H1 (cell line): ENCODE data around the gene INPPL1. TPM values are rescaled to one million over a fixed set of nuclear protein-coding genes. Genes with fewer than 3 reads are reported as not detected.

Experiments used
- CTCF ChIA-PET: fragments of 300-600 bp; sonication (Branson Sonifier 250); formaldehyde crosslinking; loops from one replicate; lab custom pipeline; 2021; ENCODE audit not compliant: partially characterized antibody; lab: Charles Lee
- POLR2A ChIA-PET: fragments of 300-600 bp; sonication (Branson Sonifier 250); formaldehyde crosslinking; loops from one replicate; lab custom pipeline; 2021; ENCODE audit warnings: inconsistent platforms; ENCODE audit not compliant: partially characterized antibody; lab: Charles Lee
- DNase-seq, 2 experiments: peaks; one replicate each; pipeline versions ENCODE4 v3.0.0 to v3.0.0-alpha.2; 2010 to 2022; ENCODE audit warnings: low spot score in 2 of 2, low read depth in 1 of 2, mixed read lengths in 1 of 2
- FAIRE-seq: peaks from 2 replicates; lab custom pipeline; 2011; peaks lifted over from hg19 to GRCh38; lab: Jason Lieb, UNC
- H2AFZ ChIP-seq: 2 replicates; pipeline ENCODE4 v1.8.1; 2012; ENCODE audit warnings: low read length, inconsistent platforms
- H2AK5ac ChIP-seq: 2 replicates; pipeline ENCODE4 v1.6.1; 2013; ENCODE audit warnings: low read depth, low read length
- H2BK120ac ChIP-seq: replicated peaks from 2 replicates; pipeline ENCODE3; 2013; ENCODE audit warnings: low read depth, low read length, inconsistent platforms
- H2BK12ac ChIP-seq: 2 replicates; pipeline ENCODE4 v1.6.1; 2013; ENCODE audit warnings: low read depth, low read length
- H2BK15ac ChIP-seq: 2 replicates; pipeline ENCODE4 v1.6.1; 2013; ENCODE audit warnings: low read length
- H2BK20ac ChIP-seq: 2 replicates; pipeline ENCODE4 v1.6.1; 2013; ENCODE audit warnings: low read length
- H2BK5ac ChIP-seq: 2 replicates; pipeline ENCODE4 v1.6.1; 2013; ENCODE audit warnings: low read depth, low read length
- H3K14ac ChIP-seq: 2 replicates; pipeline ENCODE4 v1.6.1; 2013; ENCODE audit warnings: inconsistent platforms; ENCODE audit not compliant: insufficient read length
- H3K18ac ChIP-seq: 2 replicates; pipeline ENCODE4 v1.6.1; 2013; ENCODE audit warnings: low read length; ENCODE audit errors: extremely low read depth
- H3K23ac ChIP-seq: 2 replicates; pipeline ENCODE4 v1.6.1; 2013; ENCODE audit warnings: inconsistent platforms; ENCODE audit not compliant: insufficient read length
- H3K23me2 ChIP-seq: 2 replicates; pipeline ENCODE4 v1.6.1; 2013; ENCODE audit warnings: low read depth, low read length
- H3K27ac ChIP-seq: 2 replicates; pipeline ENCODE4 v1.6.1; 2011; ENCODE audit warnings: low read depth, low read length, inconsistent platforms
- H3K27me3 ChIP-seq, 4 experiments: replicated peaks in 1 of 4; 1 replicate in 1 of 4; 2 replicates in 3 of 4; pipeline versions ENCODE4 v1.6.1 to v1.8.1; 2011 to 2013; ENCODE audit warnings: low read length in 3 of 4, mild to moderate bottlenecking in 3 of 4, inconsistent platforms in 2 of 4, mixed read lengths in 2 of 4, moderate library complexity in 1 of 4; ENCODE audit not compliant: control insufficient read depth in 3 of 4, insufficient read depth in 3 of 4; ENCODE audit errors: extremely low read depth in 1 of 4
- H3K36me3 ChIP-seq, 4 experiments: 2 replicates each; pipeline versions ENCODE4 v1.6.1 to v1.8.1; 2011 to 2013; ENCODE audit warnings: mild to moderate bottlenecking in 4 of 4, low read length in 3 of 4, moderate library complexity in 2 of 4, control low read depth in 1 of 4, inconsistent platforms in 1 of 4; ENCODE audit not compliant: insufficient read depth in 4 of 4, control insufficient read depth in 2 of 4
- H3K4ac ChIP-seq: replicated peaks from 2 replicates; pipeline ENCODE3; 2013; ENCODE audit warnings: low read length, low read depth, mixed read lengths, inconsistent platforms; ENCODE audit not compliant: insufficient read length
- H3K4me1 ChIP-seq, 4 experiments: replicated peaks in 1 of 4; 1 replicate in 1 of 4; 2 replicates in 3 of 4; pipeline versions ENCODE4 v1.6.1 to v1.8.1; 2011 to 2013; ENCODE audit warnings: low read length in 3 of 4, inconsistent platforms in 2 of 4, mixed read lengths in 1 of 4; ENCODE audit not compliant: insufficient read depth in 4 of 4, control insufficient read depth in 3 of 4
- H3K4me2 ChIP-seq, 2 experiments: 2 replicates each; pipeline versions ENCODE4 v1.6.1 to v1.8.1; 2011 to 2013; ENCODE audit warnings: low read depth in 2 of 2, low read length in 2 of 2, control low read depth in 1 of 2, inconsistent platforms in 1 of 2, mild to moderate bottlenecking in 1 of 2; ENCODE audit not compliant: insufficient read depth in 1 of 2
- H3K4me3 ChIP-seq, 4 experiments: fragments of 200-600, 300-600 bp in 1 of 4; sonication (generic), shearing (Covaris generic), sonication (Bioruptor Twin) in 1 of 4; 2 replicates each; pipeline versions ENCODE4 v1.5.1 to v1.8.1; 2011 to 2016; ENCODE audit warnings: low read length in 4 of 4, low read depth in 3 of 4, control low read depth in 2 of 4, inconsistent platforms in 2 of 4, mild to moderate bottlenecking in 2 of 4, mixed read lengths in 1 of 4, moderate library complexity in 1 of 4; ENCODE audit not compliant: insufficient read depth in 2 of 4; ENCODE audit errors: extremely low read depth in 1 of 4
- H3K56ac ChIP-seq: replicated peaks from 2 replicates; pipeline ENCODE3; 2013; ENCODE audit warnings: low read depth, mild to moderate bottlenecking, mixed read lengths, low read length, inconsistent platforms; ENCODE audit not compliant: insufficient read length
- H3K79me1 ChIP-seq: 2 replicates; pipeline ENCODE4 v1.6.1; 2013; ENCODE audit warnings: low read depth, low read length, control low read depth
- H3K79me2 ChIP-seq, 2 experiments: 2 replicates each; pipeline versions ENCODE4 v1.6.1 to v1.8.1; 2012 to 2013; ENCODE audit warnings: low read length in 2 of 2, mild to moderate bottlenecking in 2 of 2, inconsistent platforms in 1 of 2; ENCODE audit not compliant: insufficient read depth in 2 of 2, control insufficient read depth in 1 of 2
- H3K9ac ChIP-seq, 4 experiments: replicated peaks in 1 of 4; 1 replicate in 1 of 4; 2 replicates in 3 of 4; pipeline versions ENCODE4 v1.6.1 to v1.8.1; 2011 to 2013; ENCODE audit warnings: low read depth in 3 of 4, low read length in 3 of 4, control low read depth in 2 of 4, mild to moderate bottlenecking in 2 of 4, moderate library complexity in 2 of 4, inconsistent platforms in 1 of 4; ENCODE audit errors: extremely low read depth in 1 of 4
- H3K9me3 ChIP-seq, 2 experiments: 2 replicates each; pipeline versions ENCODE4 v1.6.1 to v1.8.1; 2012 to 2013; ENCODE audit warnings: mild to moderate bottlenecking in 2 of 2, moderate library complexity in 2 of 2, control low read depth in 1 of 2, inconsistent platforms in 1 of 2, low read depth in 1 of 2, low read length in 1 of 2, mixed read lengths in 1 of 2; ENCODE audit not compliant: insufficient read depth in 2 of 2
- H4K20me1 ChIP-seq, 2 experiments: replicated peaks in 1 of 2; 2 replicates each; pipeline versions ENCODE3 to v1.8.1; 2011 to 2013; ENCODE audit warnings: inconsistent platforms in 2 of 2, low read length in 2 of 2, mild to moderate bottlenecking in 1 of 2; ENCODE audit not compliant: insufficient read depth in 2 of 2, control insufficient read depth in 1 of 2
- H4K5ac ChIP-seq: 2 replicates; pipeline ENCODE4 v1.6.1; 2013; ENCODE audit warnings: low read length, low read depth, mixed read lengths, inconsistent platforms; ENCODE audit not compliant: insufficient read length
- H4K8ac ChIP-seq: 2 replicates; pipeline ENCODE4 v1.8.0; 2013; ENCODE audit warnings: mild to moderate bottlenecking, moderate library complexity, low read length, inconsistent platforms; ENCODE audit not compliant: insufficient read depth; ENCODE audit errors: extremely low read depth
- H4K91ac ChIP-seq: replicated peaks from 2 replicates; pipeline ENCODE3; 2013; ENCODE audit warnings: low read length, mixed read lengths, inconsistent platforms; ENCODE audit not compliant: insufficient read length
- EP300 ChIP-seq, 2 experiments: IDR thresholded peaks; 1 replicate in 1 of 2; 2 replicates in 1 of 2; pipeline ENCODE4 v1.6.1; 2011 to 2012; ENCODE audit warnings: low read depth in 2 of 2, low read length in 2 of 2, mild to moderate bottlenecking in 2 of 2, borderline replicate concordance in 1 of 2, inconsistent platforms in 1 of 2, moderate library complexity in 1 of 2
- JUND ChIP-seq: IDR thresholded peaks from 2 replicates; pipeline ENCODE4 v1.6.1; 2011; ENCODE audit warnings: mild to moderate bottlenecking, improper control_type of control experiment, low read length
- TAF7 ChIP-seq: optimal IDR thresholded peaks from 2 replicates; pipeline ENCODE3; 2011; ENCODE audit warnings: low read depth, mild to moderate bottlenecking, inconsistent platforms, low read length, moderate library complexity, borderline replicate concordance
- TCF12 ChIP-seq: IDR thresholded peaks from 2 replicates; pipeline ENCODE4 v1.6.1; 2011; ENCODE audit warnings: low read depth, mild to moderate bottlenecking, low read length
- ZNF274 ChIP-seq: IDR thresholded peaks from 2 replicates; pipeline ENCODE4 v1.7.0; 2012; ENCODE audit warnings: low read length, borderline replicate concordance; ENCODE audit errors: extremely low read depth
- WGBS, 2 experiments: shearing (Covaris generic) in 1 of 2; methylation state at CpG; one replicate each; pipeline versions ENCODE4 v1.1.6 to v1.1.7; 2013 to 2015; ENCODE audit warnings: low lambda C conversion rate in 2 of 2, mixed read lengths in 2 of 2, inconsistent platforms in 1 of 2, low coverage in 1 of 2, missing lambda C conversion rate in 1 of 2; ENCODE audit not compliant: insufficient replicate concordance in 2 of 2, insufficient coverage in 1 of 2, insufficient read length in 1 of 2; ENCODE audit errors: extremely low coverage in 1 of 2, missing lambda C conversion rate in 1 of 2; 5-methylcytosine and 5-hydroxymethylcytosine counted together
- polyA plus RNA-seq, 7 experiments: library from polyadenylated mRNA; depleted of rRNA in 3 of 7; stranded (reverse) in 5 of 7; unstranded in 2 of 7; fragments of >200 nt in 5 of 7; fragments of 200-250 nt in 2 of 7; gene quantifications; 1 replicate in 5 of 7; 2 replicates in 1 of 7; 4 replicates in 1 of 7; pipeline versions ENCODE4 v1.2.1 to v1.2.3, GENCODE V29; 2011 to 2013; ENCODE audit warnings: missing spikeins in 2 of 7, mixed read lengths in 2 of 7
- total RNA-seq: library from RNA; stranded (reverse); fragmentation: NEBNext Ultra II Directional; extraction: Animal tissue kit (Norgen Biotek cat#: 25700); gene quantifications from 2 replicates; pipeline ENCODE4 v1.2.1, GENCODE V29; 2021

The INPPL1 gene
- total and polyA plus RNA-seq, 2 of the 8 experiments (the other 6 are each of a cell fraction or from before 2014, with no cell fraction given) = 54.5 to 79.5 TPM

- no peak overlapping the region for H3K4ac ChIP-seq
- H2BK12ac ChIP-seq = no peak overlapping the region
- H2BK5ac ChIP-seq = no peak overlapping the region
- no peak overlapping the region for H3K9ac ChIP-seq
- H3K9me3 ChIP-seq = no peaks in the 10 kb centered on the region
- no peak overlapping the region for H3K56ac ChIP-seq
- H2BK120ac ChIP-seq = no peak overlapping the region
- DNase-seq (no peak), FAIRE-seq (no peak)
- H3K4me3 ChIP-seq = no peak overlapping the region
- H2BK20ac ChIP-seq = no peak overlapping the region
- H3K18ac ChIP-seq = no peak overlapping the region
- no peak overlapping the region for H3K23ac ChIP-seq
- no peak overlapping the region for H2AFZ ChIP-seq
- H3K27me3 ChIP-seq = peaks cover 40 to 65% (median 54%) of the 10 kb centered on the region in 4 experiments
- H4K5ac ChIP-seq = no peak overlapping the region
- no peak overlapping the region for H3K27ac ChIP-seq
- no peaks in the 10 kb centered on the region for H3K36me3 ChIP-seq
- H2AK5ac ChIP-seq = no peak overlapping the region
- no peak overlapping the region for H3K14ac ChIP-seq
- peaks cover 0 to 14% (median 3%) of the 10 kb centered on the region in 4 experiments; a peak in 4 of 7 replicates for H3K4me1 ChIP-seq
- H3K79me1 ChIP-seq = no peaks in the 10 kb centered on the region
- ChIA-PET POLR2A (interaction anchor here (1.9 kb wide), 1 partner anchor 24 kb away, joined by 4 read pairs; no protein-coding TSS in a partner anchor), CTCF (interaction anchor here (0.9 to 10.0 kb wide), 7 partner anchors 10 to 184 kb away, joined by 3 to 101 read pairs (median 3); partner anchors contain the start of gene CLPB)
- 0 out of 2 replicates have a peak overlapping the region, but pooled peaks have one; percentile 5 for H2BK15ac ChIP-seq
- no peaks in the 10 kb centered on the region for H3K79me2 ChIP-seq
- H4K91ac ChIP-seq = no peak overlapping the region
- no peak overlapping the region for H3K4me2 ChIP-seq
- H4K20me1 ChIP-seq = peaks cover 0 to 2% of the 10 kb centered on the region in 2 experiments
- WGBS, 2 experiments = 40% methylated on average over 2 of the region's 2 CpGs; no CpG with 5 or more reads in 1 of the 2 experiments
- no peak overlapping the region for H4K8ac ChIP-seq
- TF ChIP-seq ZNF274 (no peak), TCF12 (no peak), JUND (no peak), EP300 (IDR thresholded peaks at IDR 0.05; ENCODE audit: borderline replicate concordance in 1 of 2, low read depth in 2 of 2, low read length in 2 of 2) (no peak), TAF7 (no peak)
- peaks cover 10% of the 10 kb centered on the region; the same call in 1 of the 2 replicates for H3K23me2 ChIP-seq
These were observed 23.0 kb downstream of the INPPL1 start for GRCh38 chr11:72247584-72247983.
